ENCODE results near the gene GOLGA8N.
"Not testable (repeated sequence)": the region's sequence is repeated elsewhere in the genome, so short reads cannot be mapped to it uniquely, and the experiment has no call there.

GRCh38 chr15:32610719-32611118 lies 17.5 kb downstream of the GOLGA8N start:
- peak in 2 of 3 experiments; percentile 6 to 12; a peak in 1 of 6 replicates for TF ChIP-seq CTCF (IDR thresholded peaks at IDR 0.05 in 2 of 3, conservative IDR thresholded peaks at IDR 0.05 in 1 of 3; ENCODE audit: borderline replicate concordance in 1 of 3, insufficient read depth in 1 of 3, low read depth in 2 of 3, low read length in 2 of 3)
- not testable (repeated sequence) for TF ChIP-seq POLR2A (IDR thresholded peaks at IDR 0.05; ENCODE audit: borderline replicate concordance, extremely low read depth, insufficient read depth, insufficient read length); ATF3 (IDR thresholded peaks at IDR 0.05); POLR2AphosphoS5 (IDR thresholded peaks at IDR 0.05; ENCODE audit: low read depth, low read length); ZNF274 (IDR thresholded peaks at IDR 0.05; ENCODE audit: low read depth, low read length); ZFX (IDR thresholded peaks at IDR 0.05); EZH2phosphoT487 (IDR thresholded peaks at IDR 0.05; ENCODE audit: borderline replicate concordance); SP1 (IDR thresholded peaks at IDR 0.05; ENCODE audit: low read depth); SIN3A (IDR thresholded peaks at IDR 0.05; ENCODE audit: low read depth)

Measured in HCT116 (cell line).